HepG2 (cell line): ENCODE measurements around the gene VCL. TPM values are rescaled to one million over a fixed set of nuclear protein-coding genes. Genes with fewer than 3 reads are reported as not detected.

Experiments used
- BHLHE40 ChIP-seq: IDR thresholded peaks from 2 replicates; pipeline ENCODE4 v1.6.1; 2011; ENCODE audit warnings: low read length, improper control_type of control experiment
- KDM1A ChIP-seq: IDR thresholded peaks from 2 replicates; pipeline ENCODE4 v1.6.1; 2016; ENCODE audit warnings: missing compliant biosample characterization
- MEIS1 ChIP-seq: sonication (generic); formaldehyde crosslinking; IDR thresholded peaks from 2 replicates; pipeline ENCODE4 v1.9.0; 2021; ENCODE audit warnings: mild to moderate bottlenecking, missing genetic modification reagents, moderate library complexity, borderline replicate concordance
- NR2F1 ChIP-seq, 2 experiments: fragments of 450-650 bp in 1 of 2; formaldehyde crosslinking in 1 of 2; IDR thresholded peaks; 2 replicates each; pipeline versions ENCODE4 v1.5.0 to v1.6.1; 2016 to 2020; ENCODE audit warnings: mild to moderate bottlenecking in 1 of 2, missing compliant biosample characterization in 1 of 2, missing genetic modification reagents in 1 of 2, moderate library complexity in 1 of 2
- PRMT3 ChIP-seq: sonication (generic); formaldehyde crosslinking; IDR thresholded peaks from 2 replicates; pipeline ENCODE4 v1.8.1; 2022; ENCODE audit warnings: low read depth, mild to moderate bottlenecking, moderate library complexity, missing genetic modification reagents, borderline replicate concordance
- PRPF4 ChIP-seq: fragments of 200-400 bp; formaldehyde crosslinking; IDR thresholded peaks from 2 replicates; pipeline ENCODE4 v1.6.1; 2016; ENCODE audit warnings: low read length, low read depth; ENCODE audit not compliant: poor library complexity, severe bottlenecking
- RARG ChIP-seq: sonication (generic); formaldehyde crosslinking; IDR thresholded peaks from 2 replicates; pipeline ENCODE4 v1.4.0; 2020; ENCODE audit warnings: low read depth, mild to moderate bottlenecking, missing genetic modification reagents
- ZNF546 ChIP-seq: sonication (generic); formaldehyde crosslinking; conservative IDR thresholded peaks from 2 replicates; pipeline ENCODE4 v1.8.1; 2023; ENCODE audit warnings: mild to moderate bottlenecking, missing genetic modification reagents
- ZNF687 ChIP-seq: sonication (generic); formaldehyde crosslinking; IDR thresholded peaks from 2 replicates; pipeline ENCODE4 v1.5.1; 2020; ENCODE audit warnings: mild to moderate bottlenecking, missing genetic modification reagents, moderate library complexity
- ZNF746 ChIP-seq: sonication (generic); formaldehyde crosslinking; IDR thresholded peaks from 2 replicates; pipeline ENCODE4 v1.8.0; 2022; ENCODE audit warnings: mild to moderate bottlenecking, missing genetic modification reagents
- ZNF770 ChIP-seq: sonication (generic); formaldehyde crosslinking; IDR thresholded peaks from 2 replicates; pipeline ENCODE4 v1.5.0; 2020; ENCODE audit warnings: mild to moderate bottlenecking, missing genetic modification reagents
- polyA plus RNA-seq, 8 experiments: library from polyadenylated mRNA; depleted of rRNA in 3 of 8; stranded (reverse) in 7 of 8; unstranded in 1 of 8; fragments of >200 nt; fragmentation: Illumina TruSeq in 4 of 8; extraction: Trizol in 4 of 8; gene quantifications; 2 replicates each; pipeline versions ENCODE4 v1.2.1 to v1.2.3, GENCODE V29; 2011 to 2016; ENCODE audit warnings: low read depth in 4 of 8, missing spikeins in 1 of 8, mixed read lengths in 1 of 8; ENCODE audit not compliant: insufficient read depth in 1 of 8
- total RNA-seq, 5 experiments: library from RNA; depleted of rRNA; stranded (reverse); fragments of >200 nt; fragmentation: Illumina TruSeq; extraction: Trizol; gene quantifications; 2 replicates each; pipeline ENCODE4 v1.2.3, GENCODE V29; 2016; ENCODE audit warnings: low read depth in 1 of 5

Gene VCL
- total and polyA plus RNA-seq, 2 of the 13 experiments (the other 11 are each of a cell fraction or from before 2014, with no cell fraction given), result 17.3 to 26.9 TPM

- no peak for TF ChIP-seq ZNF687
- TF ChIP-seq RARG (CRISPR knock-in tag), result no peak
- no peak for TF ChIP-seq PRPF4
- TF ChIP-seq ZNF746 (CRISPR knock-in tag), result no peak
- TF ChIP-seq NR2F1 (CRISPR knock-in tag; IDR thresholded peaks at IDR 0.05), result no peak
- no peak for TF ChIP-seq MEIS1 (CRISPR knock-in tag)
- no peak for TF ChIP-seq KDM1A (CRISPR knock-in tag)
- no peak for TF ChIP-seq BHLHE40
- TF ChIP-seq PRMT3 (CRISPR knock-in tag), result no peak
- TF ChIP-seq ZNF770, result no peak
- TF ChIP-seq ZNF546, result no peak
Observed at GRCh38 chr10:74081192-74081803, 83.4 kb downstream of the VCL start (continued).
